ENCODE data around the gene PPARG. TPM values are rescaled to one million over a fixed set of nuclear protein-coding genes. Genes with fewer than 3 reads are reported as not detected.

PPARG gene
- total and polyA plus RNA-seq, 4 donors = 5.2 to 15.7 (median 7.0) TPM

GRCh38 chr3:12242772-12243171, 46.1 kb upstream of the PPARG start:
- Histone ChIP-seq H3K27me3 (ENCODE audit: control insufficient read depth in 4 of 4, insufficient read depth in 4 of 4, low read length in 3 of 4) (no peaks in the 10 kb centered on the region), H3K27ac (ENCODE audit: low read depth in 1 of 2, low read length in 2 of 2) (no peak overlapping the region), H3K36me3 (ENCODE audit: control insufficient read depth in 4 of 4, insufficient read depth in 3 of 4, low read depth in 1 of 4, low read length in 3 of 4) (no peaks in the 10 kb centered on the region), H3K4me3 (ENCODE audit: low read depth in 1 of 3, low read length in 3 of 3) (no peak overlapping the region), H3K9me3 (ENCODE audit: control insufficient read depth in 4 of 4, low read length in 3 of 4) (no peaks in the 10 kb centered on the region), H3K9ac (ENCODE audit: low read depth in 1 of 2, low read length in 2 of 2) (no peak overlapping the region), H3K4me1 (ENCODE audit: control insufficient read depth in 4 of 4, insufficient read depth in 4 of 4, low read length in 3 of 4) (no peaks in the 10 kb centered on the region)
- no peak for DNase-seq (ENCODE audit: low spot score)
- TF ChIP-seq HNF4G (IDR thresholded peaks at IDR 0.05) (no peak), NR2F2 (IDR thresholded peaks at IDR 0.05) (no peak), RXRA (IDR thresholded peaks at IDR 0.05) (no peak), FOXA2 (IDR thresholded peaks at IDR 0.05) (no peak), HNF4A (conservative IDR thresholded peaks at IDR 0.05) (no peak), TAF1 (conservative IDR thresholded peaks at IDR 0.05) (no peak), YY1 (IDR thresholded peaks at IDR 0.05) (no peak), FOXA1 (IDR thresholded peaks at IDR 0.05) (no peak), JUND (IDR thresholded peaks at IDR 0.05) (no peak), SP1 (IDR thresholded peaks at IDR 0.05) (no peak), ATF3 (IDR thresholded peaks at IDR 0.05) (no peak), RAD21 (IDR thresholded peaks at IDR 0.05) (no peak)
- TF ChIP-seq, protein P1, sequence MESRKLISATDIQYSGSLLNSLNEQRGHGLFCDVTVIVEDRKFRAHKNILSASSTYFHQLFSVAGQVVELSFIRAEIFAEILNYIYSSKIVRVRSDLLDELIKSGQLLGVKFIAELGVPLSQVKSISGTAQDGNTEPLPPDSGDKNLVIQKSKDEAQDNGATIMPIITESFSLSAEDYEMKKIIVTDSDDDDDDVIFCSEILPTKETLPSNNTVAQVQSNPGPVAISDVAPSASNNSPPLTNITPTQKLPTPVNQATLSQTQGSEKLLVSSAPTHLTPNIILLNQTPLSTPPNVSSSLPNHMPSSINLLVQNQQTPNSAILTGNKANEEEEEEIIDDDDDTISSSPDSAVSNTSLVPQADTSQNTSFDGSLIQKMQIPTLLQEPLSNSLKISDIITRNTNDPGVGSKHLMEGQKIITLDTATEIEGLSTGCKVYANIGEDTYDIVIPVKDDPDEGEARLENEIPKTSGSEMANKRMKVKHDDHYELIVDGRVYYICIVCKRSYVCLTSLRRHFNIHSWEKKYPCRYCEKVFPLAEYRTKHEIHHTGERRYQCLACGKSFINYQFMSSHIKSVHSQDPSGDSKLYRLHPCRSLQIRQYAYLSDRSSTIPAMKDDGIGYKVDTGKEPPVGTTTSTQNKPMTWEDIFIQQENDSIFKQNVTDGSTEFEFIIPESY (IDR thresholded peaks at IDR 0.05) = no peak
- TF ChIP-seq, protein P2, sequence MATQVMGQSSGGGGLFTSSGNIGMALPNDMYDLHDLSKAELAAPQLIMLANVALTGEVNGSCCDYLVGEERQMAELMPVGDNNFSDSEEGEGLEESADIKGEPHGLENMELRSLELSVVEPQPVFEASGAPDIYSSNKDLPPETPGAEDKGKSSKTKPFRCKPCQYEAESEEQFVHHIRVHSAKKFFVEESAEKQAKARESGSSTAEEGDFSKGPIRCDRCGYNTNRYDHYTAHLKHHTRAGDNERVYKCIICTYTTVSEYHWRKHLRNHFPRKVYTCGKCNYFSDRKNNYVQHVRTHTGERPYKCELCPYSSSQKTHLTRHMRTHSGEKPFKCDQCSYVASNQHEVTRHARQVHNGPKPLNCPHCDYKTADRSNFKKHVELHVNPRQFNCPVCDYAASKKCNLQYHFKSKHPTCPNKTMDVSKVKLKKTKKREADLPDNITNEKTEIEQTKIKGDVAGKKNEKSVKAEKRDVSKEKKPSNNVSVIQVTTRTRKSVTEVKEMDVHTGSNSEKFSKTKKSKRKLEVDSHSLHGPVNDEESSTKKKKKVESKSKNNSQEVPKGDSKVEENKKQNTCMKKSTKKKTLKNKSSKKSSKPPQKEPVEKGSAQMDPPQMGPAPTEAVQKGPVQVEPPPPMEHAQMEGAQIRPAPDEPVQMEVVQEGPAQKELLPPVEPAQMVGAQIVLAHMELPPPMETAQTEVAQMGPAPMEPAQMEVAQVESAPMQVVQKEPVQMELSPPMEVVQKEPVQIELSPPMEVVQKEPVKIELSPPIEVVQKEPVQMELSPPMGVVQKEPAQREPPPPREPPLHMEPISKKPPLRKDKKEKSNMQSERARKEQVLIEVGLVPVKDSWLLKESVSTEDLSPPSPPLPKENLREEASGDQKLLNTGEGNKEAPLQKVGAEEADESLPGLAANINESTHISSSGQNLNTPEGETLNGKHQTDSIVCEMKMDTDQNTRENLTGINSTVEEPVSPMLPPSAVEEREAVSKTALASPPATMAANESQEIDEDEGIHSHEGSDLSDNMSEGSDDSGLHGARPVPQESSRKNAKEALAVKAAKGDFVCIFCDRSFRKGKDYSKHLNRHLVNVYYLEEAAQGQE (IDR thresholded peaks at IDR 0.05) = no peak
- WGBS = 87% methylated on average over 2 of the region's 2 CpGs

GRCh38 chr3:12246497-12247163, 42.2 kb upstream of the PPARG start:
- WGBS = 76% methylated on average over 6 of the region's 6 CpGs
- TF ChIP-seq TAF1 (conservative IDR thresholded peaks at IDR 0.05) (no peak), SP1 (IDR thresholded peaks at IDR 0.05) (no peak), MAX (IDR thresholded peaks at IDR 0.05) (no peak), HNF4G (IDR thresholded peaks at IDR 0.05) (no peak), RAD21 (IDR thresholded peaks at IDR 0.05) (no peak), NR2F2 (IDR thresholded peaks at IDR 0.05) (no peak), JUND (IDR thresholded peaks at IDR 0.05) (no peak), EGR1 (IDR thresholded peaks at IDR 0.05; ENCODE audit: low read depth in 2 of 2) (no peak), ATF3 (IDR thresholded peaks at IDR 0.05) (no peak), FOXA2 (IDR thresholded peaks at IDR 0.05) (no peak), CTCF (IDR thresholded peaks at IDR 0.05; ENCODE audit: low read depth, low read length, missing input control) (no peak)
- TF ChIP-seq, protein P1 (IDR thresholded peaks at IDR 0.05) = no peak
- TF ChIP-seq, protein P2 (IDR thresholded peaks at IDR 0.05) = no peak

More at GRCh38 chr3:12246497-12247163, 42.2 kb upstream of the PPARG start:
- DNase-seq (ENCODE audit: low spot score) = no peak
- no peaks in the 10 kb centered on the region for H3K4me1 ChIP-seq (ENCODE audit: control insufficient read depth in 4 of 4, insufficient read depth in 4 of 4, low read length in 3 of 4)
- no peaks in the 10 kb centered on the region for H3K27me3 ChIP-seq (ENCODE audit: control insufficient read depth in 4 of 4, insufficient read depth in 4 of 4, low read length in 3 of 4)
- H3K9ac ChIP-seq (ENCODE audit: low read depth in 1 of 2, low read length in 2 of 2) = no peak overlapping the region
- peaks cover 0 to 3% (median 1%) of the 10 kb centered on the region in 4 donors for H3K9me3 ChIP-seq (ENCODE audit: control insufficient read depth in 4 of 4, low read length in 3 of 4)
- no peak overlapping the region for H3K27ac ChIP-seq (ENCODE audit: low read depth in 1 of 2, low read length in 2 of 2)
- H3K4me3 ChIP-seq (ENCODE audit: low read depth in 1 of 3, low read length in 3 of 3) = no peak overlapping the region
- H3K36me3 ChIP-seq (ENCODE audit: control insufficient read depth in 4 of 4, insufficient read depth in 3 of 4, low read depth in 1 of 4, low read length in 3 of 4) = no peaks in the 10 kb centered on the region
